ENCODE data around the gene HACD2. TPM values are rescaled to one million over a fixed set of nuclear protein-coding genes. Genes with fewer than 3 reads are reported as not detected.

Gene HACD2
- total and polyA plus RNA-seq, 10 of the 15 experiments (the other 5 are each of a cell fraction or from before 2014, with no cell fraction given) = 9.1 to 30.0 (median 18.8) TPM

- no peak for TF ChIP-seq CUX1 (IDR thresholded peaks at IDR 0.05; ENCODE audit: insufficient replicate concordance, low read depth, low read length)
- TF ChIP-seq CHD2 (IDR thresholded peaks at IDR 0.05; ENCODE audit: borderline replicate concordance, low read depth, low read length) = no peak
- TF ChIP-seq YY1 (IDR thresholded peaks at IDR 0.05; ENCODE audit: low read depth, low read length) = no peak
- TF ChIP-seq EZH2 (IDR thresholded peaks at IDR 0.05; ENCODE audit: borderline replicate concordance, control insufficient read depth, low read depth, low read length) = no peak
- no peak for TF ChIP-seq MTA2 (IDR thresholded peaks at IDR 0.05; ENCODE audit: low read depth)
- no peak for TF ChIP-seq PML (IDR thresholded peaks at IDR 0.05; ENCODE audit: low read length)
- TF ChIP-seq ASH2L (IDR thresholded peaks at IDR 0.05; ENCODE audit: borderline replicate concordance, low read depth) = no peak
- TF ChIP-seq BCL11A (IDR thresholded peaks at IDR 0.05; ENCODE audit: low read depth, low read length) = no peak
- no peak for TF ChIP-seq MTA3 (IDR thresholded peaks at IDR 0.05; ENCODE audit: borderline replicate concordance, low read length)
- TF ChIP-seq SREBF1 (IDR thresholded peaks at IDR 0.05; ENCODE audit: low read length) = no peak
- no peak for TF ChIP-seq SUPT20H (IDR thresholded peaks at IDR 0.05; ENCODE audit: borderline replicate concordance, control insufficient read depth, low read depth, low read length)
Observed at GRCh38 chr3:123547881-123548519, 36.9 kb downstream of the HACD2 start (continued).
